ENCODE data around the gene FSCB. TPM values are rescaled to one million over a fixed set of nuclear protein-coding genes. Genes with fewer than 3 reads are reported as not detected.

FSCB gene
- total and polyA plus RNA-seq, 8 donors = 0.18 TPM; not detected in 7

DNA sequence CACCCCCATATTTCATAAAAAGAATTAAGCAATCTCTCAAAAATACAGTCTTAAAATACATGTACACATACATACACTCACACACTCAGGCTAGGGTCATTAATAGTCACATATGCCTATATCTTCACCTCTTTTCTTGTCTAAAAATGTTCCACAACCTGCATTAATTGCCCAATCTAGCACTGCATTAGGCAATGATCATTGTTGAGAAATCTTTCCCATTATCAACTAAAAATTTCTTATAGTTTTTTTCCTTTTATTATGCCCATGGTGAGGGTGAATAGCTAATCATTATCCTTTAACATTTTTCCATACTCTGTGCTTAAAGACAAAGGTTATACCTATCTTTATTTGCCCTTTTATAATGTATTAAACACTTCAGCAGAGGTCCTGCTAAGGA is 38.3 kb downstream of the FSCB start:
- no peak for DNase-seq
- TF ChIP-seq, protein P1, sequence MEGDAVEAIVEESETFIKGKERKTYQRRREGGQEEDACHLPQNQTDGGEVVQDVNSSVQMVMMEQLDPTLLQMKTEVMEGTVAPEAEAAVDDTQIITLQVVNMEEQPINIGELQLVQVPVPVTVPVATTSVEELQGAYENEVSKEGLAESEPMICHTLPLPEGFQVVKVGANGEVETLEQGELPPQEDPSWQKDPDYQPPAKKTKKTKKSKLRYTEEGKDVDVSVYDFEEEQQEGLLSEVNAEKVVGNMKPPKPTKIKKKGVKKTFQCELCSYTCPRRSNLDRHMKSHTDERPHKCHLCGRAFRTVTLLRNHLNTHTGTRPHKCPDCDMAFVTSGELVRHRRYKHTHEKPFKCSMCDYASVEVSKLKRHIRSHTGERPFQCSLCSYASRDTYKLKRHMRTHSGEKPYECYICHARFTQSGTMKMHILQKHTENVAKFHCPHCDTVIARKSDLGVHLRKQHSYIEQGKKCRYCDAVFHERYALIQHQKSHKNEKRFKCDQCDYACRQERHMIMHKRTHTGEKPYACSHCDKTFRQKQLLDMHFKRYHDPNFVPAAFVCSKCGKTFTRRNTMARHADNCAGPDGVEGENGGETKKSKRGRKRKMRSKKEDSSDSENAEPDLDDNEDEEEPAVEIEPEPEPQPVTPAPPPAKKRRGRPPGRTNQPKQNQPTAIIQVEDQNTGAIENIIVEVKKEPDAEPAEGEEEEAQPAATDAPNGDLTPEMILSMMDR (IDR thresholded peaks at IDR 0.05) = no peak
- TF ChIP-seq POLR2AphosphoS5 (IDR thresholded peaks at IDR 0.05) (no peak), POLR2A (IDR thresholded peaks at IDR 0.05) (no peak), EP300 (IDR thresholded peaks at IDR 0.05) (no peak)
- Histone ChIP-seq H3K27me3 (no peaks in the 10 kb centered on the region), H3K27ac (no peak overlapping the region), H3K36me3 (no peaks in the 10 kb centered on the region), H3K4me1 (no peaks in the 10 kb centered on the region), H3K9me3 (peaks cover 0 to 7% (median 0%) of the 10 kb centered on the region in 4 donors), H3K4me3 (no peak overlapping the region)
- intact Hi-C loops (cut with DNase I; ENCODE audit: low total_unique reads) = no loop called here

DNA sequence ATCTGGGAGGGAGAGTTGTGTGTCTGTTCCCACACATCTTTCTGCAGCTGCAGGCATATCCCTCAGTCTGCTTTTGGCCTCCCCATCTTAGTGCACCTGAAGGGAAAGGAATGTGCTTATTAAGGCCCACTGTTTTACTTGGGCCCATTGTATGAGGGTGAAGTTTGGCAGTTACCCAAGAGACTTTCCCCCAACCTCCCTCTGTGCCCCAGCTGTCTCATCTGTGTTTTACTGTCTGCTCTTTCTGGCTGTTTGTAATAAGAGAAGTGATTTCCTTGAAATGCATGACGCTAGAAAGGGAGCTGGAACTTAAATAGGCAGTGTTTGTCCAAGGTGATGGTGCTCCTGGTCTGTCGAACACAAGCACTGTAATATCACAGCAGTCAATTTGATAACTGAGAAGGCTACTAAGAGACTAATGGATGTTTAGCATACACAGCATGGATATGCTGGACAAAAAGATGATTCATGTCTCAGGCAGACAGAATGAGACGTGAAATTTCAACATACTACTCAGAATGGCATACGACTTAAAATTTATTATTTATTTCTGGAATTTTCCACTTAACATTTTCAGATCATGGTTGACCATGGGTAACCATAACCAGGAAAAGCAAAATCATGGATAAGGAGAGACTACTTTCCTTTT is 43.6 kb downstream of the FSCB start:
- Histone ChIP-seq H3K9me3 (peaks cover 0 to 17% (median 0%) of the 10 kb centered on the region in 4 donors), H3K36me3 (no peaks in the 10 kb centered on the region), H3K27me3 (no peaks in the 10 kb centered on the region), H3K4me3 (no peak overlapping the region), H3K27ac (no peak overlapping the region), H3K4me1 (no peaks in the 10 kb centered on the region)
- TF ChIP-seq POLR2A (IDR thresholded peaks at IDR 0.05) (no peak), POLR2AphosphoS5 (IDR thresholded peaks at IDR 0.05) (no peak), EP300 (IDR thresholded peaks at IDR 0.05) (no peak)
- TF ChIP-seq, protein P1 (IDR thresholded peaks at IDR 0.05) = no peak
- intact Hi-C loops (cut with DNase I; ENCODE audit: low total_unique reads) = no loop called here
- no peak for DNase-seq
- 52 to 63% (median 57%) methylated on average over 4 of the region's 4 CpGs for WGBS, 5 donors

DNA sequence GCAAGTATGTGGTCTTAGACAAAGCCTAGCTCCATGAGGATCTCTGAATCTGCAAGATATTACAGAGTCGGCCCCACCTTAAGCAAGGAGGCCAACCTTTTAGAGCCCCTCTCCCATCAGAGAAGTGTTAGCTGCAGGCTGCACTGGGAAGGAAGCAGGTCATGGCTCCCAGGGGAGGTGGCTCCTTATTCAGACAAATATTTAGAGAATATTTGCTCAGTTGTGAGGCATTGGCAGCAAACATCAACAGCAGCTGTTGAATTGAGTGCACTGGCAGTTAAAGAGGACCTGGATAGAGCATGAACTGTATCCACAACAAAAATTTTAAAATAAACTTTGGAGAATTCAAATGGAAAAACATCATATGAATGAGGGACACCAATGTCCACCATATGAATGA is 44.7 kb downstream of the FSCB start:
- no peak for DNase-seq
- Histone ChIP-seq H3K4me1 (no peaks in the 10 kb centered on the region), H3K27me3 (no peaks in the 10 kb centered on the region), H3K27ac (no peak overlapping the region), H3K36me3 (no peaks in the 10 kb centered on the region), H3K9me3 (peaks cover 0 to 22% (median under 1%) of the 10 kb centered on the region in 4 donors), H3K4me3 (no peak overlapping the region)
- WGBS, 5 donors = 71 to 85% (median 83%) methylated on average over 1 of the region's 1 CpG
- TF ChIP-seq EP300 (IDR thresholded peaks at IDR 0.05) (no peak), POLR2AphosphoS5 (IDR thresholded peaks at IDR 0.05) (no peak), POLR2A (IDR thresholded peaks at IDR 0.05) (no peak)
- TF ChIP-seq, protein P1 (IDR thresholded peaks at IDR 0.05) = no peak
- intact Hi-C loops (cut with DNase I; ENCODE audit: low total_unique reads) = no loop called here

DNA sequence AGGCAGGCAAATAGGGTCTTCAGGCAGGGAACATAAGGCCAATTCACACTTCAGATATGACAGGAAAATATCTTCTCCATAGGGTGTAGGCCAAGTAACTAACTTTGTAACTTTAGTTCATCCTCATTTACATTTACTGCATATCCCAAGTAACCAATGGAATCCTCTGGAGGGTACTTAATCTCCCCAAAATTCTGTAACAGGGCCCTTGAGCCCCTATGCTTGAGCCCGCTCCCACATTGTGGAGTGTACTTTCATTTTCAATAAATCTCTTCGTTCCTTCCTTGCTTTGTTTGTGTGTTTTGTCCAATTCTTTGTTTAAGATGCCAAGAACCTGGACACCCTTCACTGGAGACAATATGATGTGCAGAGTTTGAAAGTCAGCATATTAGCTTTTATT is 45.3 kb downstream of the FSCB start:
- no peaks in the 10 kb centered on the region for H3K27me3 ChIP-seq
- H3K36me3 ChIP-seq = no peaks in the 10 kb centered on the region
- no peaks in the 10 kb centered on the region for H3K4me1 ChIP-seq
- H3K9me3 ChIP-seq = peaks cover 0 to 27% (median 5%) of the 10 kb centered on the region in 4 donors
- WGBS, 5 donors = 34 to 68% (median 48%) methylated on average over 2 of the region's 2 CpGs
- H3K4me3 ChIP-seq = no peak overlapping the region
- DNase-seq = no peak
- H3K27ac ChIP-seq = no peak overlapping the region
- intact Hi-C loops (cut with DNase I; ENCODE audit: low total_unique reads) = no loop called here
- TF ChIP-seq EP300 (IDR thresholded peaks at IDR 0.05) (no peak), POLR2AphosphoS5 (IDR thresholded peaks at IDR 0.05) (no peak), POLR2A (IDR thresholded peaks at IDR 0.05) (no peak)
- TF ChIP-seq, protein P1 (IDR thresholded peaks at IDR 0.05) = no peak
